Measurements from ENCODE around the gene BCAS3. TPM values are rescaled to one million over a fixed set of nuclear protein-coding genes. Genes with fewer than 3 reads are reported as not detected.
A peak's percentile ranks its signal among the peaks of the same experiment; 100 is the strongest.
"Not testable (repeated sequence)": the region's sequence is repeated elsewhere in the genome, so short reads cannot be mapped to it uniquely, and the experiment has no call there.

BCAS3 gene
- total RNA-seq, 1 experiment from 2014 or later = 11.4 TPM

GRCh38 chr17:61002316-61002736, 324.7 kb downstream of the BCAS3 start:
- H3K36me3 ChIP-seq (replicated peaks; ENCODE audit: control insufficient read depth, insufficient read depth, low read length) = no peaks in the 10 kb centered on the region
- no peak overlapping the region for H3K4me3 ChIP-seq (ENCODE audit: insufficient read depth, low read depth, low read length)
- peak; percentile 2 for DNase-seq
- no peaks in the 10 kb centered on the region for H3K27me3 ChIP-seq (ENCODE audit: control insufficient read depth, insufficient read depth, low read length)

DNA sequence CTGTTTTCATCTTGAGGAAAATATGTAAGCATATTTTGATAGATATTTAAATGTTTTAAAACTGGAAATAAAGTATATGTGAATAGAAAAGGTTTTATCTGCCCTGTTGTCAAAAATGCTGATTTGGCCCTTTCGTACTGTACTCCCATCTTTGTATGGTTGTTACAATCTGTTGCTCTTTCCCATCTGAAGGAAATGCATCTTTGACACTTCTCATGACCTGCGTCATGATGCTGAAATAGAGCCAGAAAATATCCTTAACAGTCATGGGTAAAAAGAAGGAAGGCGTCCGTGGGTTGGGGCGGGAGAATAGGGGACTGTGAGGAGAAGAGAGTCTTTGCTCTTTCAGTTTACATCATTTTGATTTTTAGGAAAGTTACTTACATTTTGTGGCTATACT, 327.7 kb downstream of the BCAS3 start:
- Histone ChIP-seq H3K4me3 (ENCODE audit: insufficient read depth, low read depth, low read length) (no peak overlapping the region), H3K27me3 (ENCODE audit: control insufficient read depth, insufficient read depth, low read length) (no peaks in the 10 kb centered on the region), H3K36me3 (replicated peaks; ENCODE audit: control insufficient read depth, insufficient read depth, low read length) (no peaks in the 10 kb centered on the region)
- no peak for DNase-seq

DNA sequence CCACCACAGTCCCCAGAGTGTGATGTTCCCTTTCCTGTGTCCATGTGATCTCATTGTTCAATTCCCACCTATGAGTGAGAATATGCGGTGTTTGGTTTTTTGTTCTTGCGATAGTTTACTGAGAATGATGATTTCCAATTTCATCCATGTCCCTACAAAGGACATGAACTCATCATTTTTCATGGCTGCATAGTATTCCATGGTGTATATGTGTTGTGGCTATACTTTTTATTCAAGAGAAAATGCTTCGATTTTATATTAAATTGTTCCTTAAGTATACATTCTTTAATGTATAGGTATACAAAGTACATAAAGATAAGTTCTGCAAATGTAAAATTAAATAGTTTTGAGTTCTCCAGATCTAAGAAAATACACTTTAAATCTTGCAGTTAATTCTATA, 328.3 kb downstream of the BCAS3 start:
- DNase-seq; H3K4me3 ChIP-seq (ENCODE audit: insufficient read depth, low read depth, low read length); H3K36me3 ChIP-seq (replicated peaks; ENCODE audit: control insufficient read depth, insufficient read depth, low read length); H3K27me3 ChIP-seq (ENCODE audit: control insufficient read depth, insufficient read depth, low read length): not testable (repeated sequence)

DNA sequence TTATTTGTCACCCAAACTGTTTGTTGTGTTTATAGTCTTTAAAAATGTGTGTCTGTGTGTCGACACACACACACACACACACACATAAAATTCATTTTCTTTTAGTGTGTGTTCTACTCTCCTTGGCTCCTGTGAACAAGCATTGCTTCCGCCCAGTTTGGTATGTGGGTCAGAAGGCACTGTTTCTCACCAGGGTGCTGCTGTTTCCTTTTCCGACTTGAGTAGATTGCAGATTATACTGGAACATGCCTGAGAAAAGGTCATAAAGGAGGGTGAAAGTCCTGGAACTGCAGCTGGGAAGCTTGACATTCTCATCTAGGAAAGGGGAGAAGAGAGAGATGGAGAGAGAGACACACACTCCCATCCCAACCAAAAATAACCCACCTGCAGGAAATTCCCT, 330.3 kb downstream of the BCAS3 start:
- Histone ChIP-seq H3K36me3 (replicated peaks; ENCODE audit: control insufficient read depth, insufficient read depth, low read length) (no peaks in the 10 kb centered on the region), H3K27me3 (ENCODE audit: control insufficient read depth, insufficient read depth, low read length) (no peaks in the 10 kb centered on the region), H3K4me3 (ENCODE audit: insufficient read depth, low read depth, low read length) (no peak overlapping the region)
- no peak for DNase-seq

- H3K4me3 ChIP-seq (ENCODE audit: insufficient read depth, low read depth, low read length) = no peak overlapping the region
- H3K27me3 ChIP-seq (ENCODE audit: control insufficient read depth, insufficient read depth, low read length) = no peaks in the 10 kb centered on the region
- no peaks in the 10 kb centered on the region for H3K36me3 ChIP-seq (replicated peaks; ENCODE audit: control insufficient read depth, insufficient read depth, low read length)
- DNase-seq = no peak
These were observed 332.0 kb downstream of the BCAS3 start for GRCh38 chr17:61009663-61010062.

- no peak for DNase-seq
- no peaks in the 10 kb centered on the region for H3K27me3 ChIP-seq (ENCODE audit: control insufficient read depth, insufficient read depth, low read length)
These were observed 333.1 kb downstream of the BCAS3 start for GRCh38 chr17:61010661-61011170.

GRCh38 chr17:61011251-61011650, 333.6 kb downstream of the BCAS3 start:
- Histone ChIP-seq H3K36me3 (replicated peaks; ENCODE audit: control insufficient read depth, insufficient read depth, low read length) (no peaks in the 10 kb centered on the region), H3K27me3 (ENCODE audit: control insufficient read depth, insufficient read depth, low read length) (no peaks in the 10 kb centered on the region), H3K4me3 (ENCODE audit: insufficient read depth, low read depth, low read length) (no peak overlapping the region)
- no peak for DNase-seq

More at GRCh38 chr17:61010661-61011170, 333.1 kb downstream of the BCAS3 start:
- no peak overlapping the region for H3K4me3 ChIP-seq (ENCODE audit: insufficient read depth, low read depth, low read length)
- H3K36me3 ChIP-seq (replicated peaks; ENCODE audit: control insufficient read depth, insufficient read depth, low read length) = no peaks in the 10 kb centered on the region

- no peak overlapping the region for H3K4me3 ChIP-seq (ENCODE audit: insufficient read depth, low read depth, low read length)
- no peak for DNase-seq
- no peaks in the 10 kb centered on the region for H3K36me3 ChIP-seq (replicated peaks; ENCODE audit: control insufficient read depth, insufficient read depth, low read length)
- no peaks in the 10 kb centered on the region for H3K27me3 ChIP-seq (ENCODE audit: control insufficient read depth, insufficient read depth, low read length)
These were observed 338.3 kb downstream of the BCAS3 start for GRCh38 chr17:61015966-61016365.

- Histone ChIP-seq H3K36me3 (replicated peaks; ENCODE audit: control insufficient read depth, insufficient read depth, low read length) (no peaks in the 10 kb centered on the region), H3K4me3 (ENCODE audit: insufficient read depth, low read depth, low read length) (no peak overlapping the region), H3K27me3 (ENCODE audit: control insufficient read depth, insufficient read depth, low read length) (no peaks in the 10 kb centered on the region)
- DNase-seq = no peak
These were observed 339.8 kb downstream of the BCAS3 start for GRCh38 chr17:61017317-61018006.

DNA sequence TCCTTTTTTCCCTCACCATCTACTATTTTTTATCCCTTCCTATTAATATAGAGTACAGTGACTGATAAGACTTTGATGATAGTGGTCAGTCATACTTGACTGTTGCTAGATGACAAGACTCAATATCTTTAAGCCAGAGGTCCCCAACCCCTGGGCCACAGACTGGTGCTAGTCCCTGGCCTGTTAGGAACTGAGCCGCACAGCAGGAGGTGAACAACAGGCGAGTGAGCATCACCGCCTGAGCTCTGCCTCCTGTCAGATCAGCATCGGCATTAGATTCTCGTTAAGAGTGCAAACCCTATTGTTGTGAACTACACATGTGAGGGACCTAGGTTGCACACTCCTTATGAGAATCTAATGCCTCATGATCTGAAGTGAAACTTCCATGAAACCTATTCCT, 341.3 kb downstream of the BCAS3 start:
- no peak for DNase-seq
- Histone ChIP-seq H3K4me3 (ENCODE audit: insufficient read depth, low read depth, low read length) (no peak overlapping the region), H3K27me3 (ENCODE audit: control insufficient read depth, insufficient read depth, low read length) (no peaks in the 10 kb centered on the region), H3K36me3 (replicated peaks; ENCODE audit: control insufficient read depth, insufficient read depth, low read length) (no peaks in the 10 kb centered on the region)

DNA sequence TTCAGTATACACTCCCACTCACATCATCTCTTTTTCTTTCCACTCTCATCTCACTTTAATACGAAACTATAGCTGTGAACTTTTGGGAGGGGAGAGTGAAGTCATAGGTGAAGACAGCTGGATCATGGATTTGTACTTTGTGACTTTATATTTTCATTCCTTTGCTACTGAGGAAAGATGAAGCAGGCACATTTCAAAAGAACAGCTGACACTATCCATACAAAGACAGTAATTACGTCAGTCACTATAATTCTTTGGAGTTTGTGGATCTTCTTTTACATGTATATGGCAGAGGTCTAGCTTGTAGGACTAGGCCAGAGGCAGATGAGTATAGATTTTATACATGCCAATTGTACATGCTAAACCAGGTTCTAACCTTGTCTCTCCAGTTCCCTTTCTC, 346.3 kb downstream of the BCAS3 start:
- DNase-seq = no peak
- no peak overlapping the region for H3K4me3 ChIP-seq (ENCODE audit: insufficient read depth, low read depth, low read length)
- no peaks in the 10 kb centered on the region for H3K36me3 ChIP-seq (replicated peaks; ENCODE audit: control insufficient read depth, insufficient read depth, low read length)
- no peaks in the 10 kb centered on the region for H3K27me3 ChIP-seq (ENCODE audit: control insufficient read depth, insufficient read depth, low read length)

GRCh38 chr17:61026818-61027217, 349.2 kb downstream of the BCAS3 start:
- H3K36me3 ChIP-seq (replicated peaks; ENCODE audit: control insufficient read depth, insufficient read depth, low read length) = no peaks in the 10 kb centered on the region
- H3K27me3 ChIP-seq (ENCODE audit: control insufficient read depth, insufficient read depth, low read length) = no peaks in the 10 kb centered on the region
- no peak overlapping the region for H3K4me3 ChIP-seq (ENCODE audit: insufficient read depth, low read depth, low read length)
- no peak for DNase-seq

GRCh38 chr17:61029181-61029580, 351.5 kb downstream of the BCAS3 start:
- Histone ChIP-seq H3K4me3 (ENCODE audit: insufficient read depth, low read depth, low read length) (no peak overlapping the region), H3K27me3 (ENCODE audit: control insufficient read depth, insufficient read depth, low read length) (no peaks in the 10 kb centered on the region), H3K36me3 (replicated peaks; ENCODE audit: control insufficient read depth, insufficient read depth, low read length) (no peaks in the 10 kb centered on the region)
- no peak for DNase-seq

GRCh38 chr17:61040666-61041065, 363.0 kb downstream of the BCAS3 start:
- DNase-seq = no peak
- Histone ChIP-seq H3K4me3 (ENCODE audit: insufficient read depth, low read depth, low read length) (no peak overlapping the region), H3K36me3 (replicated peaks; ENCODE audit: control insufficient read depth, insufficient read depth, low read length) (no peaks in the 10 kb centered on the region), H3K27me3 (ENCODE audit: control insufficient read depth, insufficient read depth, low read length) (no peaks in the 10 kb centered on the region)

DNA sequence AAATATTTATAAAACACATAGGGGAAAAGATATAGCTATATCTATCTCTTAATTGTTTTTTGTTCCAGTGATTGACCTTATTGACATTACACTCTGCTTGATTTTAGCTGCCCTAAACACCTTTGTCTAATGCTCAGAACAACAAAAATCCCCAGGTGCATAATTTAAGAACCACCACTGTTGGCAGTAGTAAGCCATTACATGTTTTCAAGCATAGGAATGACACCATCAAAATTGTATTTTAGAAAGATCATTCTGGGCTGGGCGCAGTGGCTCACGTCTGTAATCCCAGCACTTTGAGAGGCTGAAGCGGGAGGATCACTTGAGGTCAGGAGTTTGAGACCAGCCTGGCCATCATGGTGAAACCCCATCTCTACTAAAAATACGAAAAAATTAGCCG, 364.7 kb downstream of the BCAS3 start:
- not testable (repeated sequence) for H3K4me3 ChIP-seq (ENCODE audit: insufficient read depth, low read depth, low read length); DNase-seq; H3K36me3 ChIP-seq (replicated peaks; ENCODE audit: control insufficient read depth, insufficient read depth, low read length); H3K27me3 ChIP-seq (ENCODE audit: control insufficient read depth, insufficient read depth, low read length)

DNA sequence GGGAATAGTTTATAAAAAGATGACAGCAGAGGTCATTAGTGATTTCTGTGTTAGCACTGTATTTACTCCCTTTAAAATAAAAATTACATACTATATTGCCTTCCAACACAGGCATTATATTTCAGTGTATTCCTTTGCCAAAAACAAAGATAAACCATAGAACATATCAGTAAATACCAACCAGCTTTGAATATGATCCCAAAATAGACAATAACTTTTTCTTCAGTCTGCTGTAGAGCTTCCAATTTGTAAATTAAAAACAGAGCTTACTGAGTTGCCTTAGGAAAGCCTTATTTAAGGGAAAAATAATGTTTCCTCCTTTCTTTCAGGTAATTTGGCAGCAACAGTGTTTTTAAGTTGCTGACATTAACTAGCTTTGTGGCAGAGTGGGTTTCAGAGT, 369.9 kb downstream of the BCAS3 start:
- Histone ChIP-seq H3K36me3 (replicated peaks; ENCODE audit: control insufficient read depth, insufficient read depth, low read length) (no peaks in the 10 kb centered on the region), H3K4me3 (ENCODE audit: insufficient read depth, low read depth, low read length) (no peak overlapping the region), H3K27me3 (ENCODE audit: control insufficient read depth, insufficient read depth, low read length) (no peaks in the 10 kb centered on the region)
- DNase-seq = no peak
